Measurements from ENCODE around the gene SF3B2.

Gene SF3B2

DNA sequence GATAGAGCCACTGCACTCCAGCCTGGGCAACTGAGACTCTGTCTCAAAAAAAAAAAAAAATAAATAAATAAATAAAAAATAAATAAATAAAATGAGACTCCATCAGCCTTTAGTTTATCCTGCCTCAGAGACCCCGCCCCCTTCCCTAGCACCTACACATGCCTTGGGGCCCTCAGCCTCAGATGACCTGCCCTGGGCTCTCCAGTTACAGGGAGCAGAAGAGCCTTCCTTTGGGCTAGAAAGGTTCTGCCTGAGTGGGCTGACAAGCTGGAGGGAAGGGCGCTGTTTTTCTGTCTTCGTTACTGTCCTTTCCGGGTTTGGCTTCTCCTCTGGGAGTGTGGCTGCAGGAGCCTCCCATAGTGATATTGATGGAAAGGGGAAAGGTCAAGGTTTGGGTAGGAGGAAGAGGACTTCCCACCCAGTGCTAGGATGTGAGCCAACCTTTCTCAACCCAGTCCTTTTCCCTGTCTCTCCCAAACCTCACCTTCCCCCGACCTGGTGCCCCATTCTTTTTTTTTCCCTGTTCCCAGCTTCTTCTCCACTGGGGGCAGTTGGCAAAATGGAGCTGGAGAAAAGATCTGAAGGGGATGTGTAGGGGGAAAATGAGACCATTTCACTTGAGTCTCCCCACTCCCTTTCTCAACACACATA, 1.5 kb upstream of the SF3B2 start:
- DNase-seq = no peak

DNA sequence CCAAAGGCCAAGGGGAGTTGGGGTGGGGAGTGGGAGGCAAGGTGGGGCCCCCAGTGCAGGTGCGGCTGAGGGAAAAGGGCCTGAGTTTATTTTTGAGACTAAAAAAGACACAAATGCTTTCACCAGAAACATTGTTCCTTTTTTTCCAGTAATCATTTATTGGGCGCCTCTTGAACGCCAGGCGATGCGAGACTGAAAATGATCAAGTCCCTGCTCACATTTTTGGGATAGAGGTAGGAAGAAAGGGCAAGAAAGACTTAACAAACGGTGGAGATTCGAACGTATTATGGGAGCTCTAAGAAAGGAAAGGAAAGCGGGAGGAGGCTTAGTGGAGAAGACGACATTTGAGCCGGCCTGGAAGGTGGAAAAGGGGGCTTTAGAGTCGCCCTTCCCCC, 796 bp upstream of the SF3B2 start:
- no peak for DNase-seq

DNA sequence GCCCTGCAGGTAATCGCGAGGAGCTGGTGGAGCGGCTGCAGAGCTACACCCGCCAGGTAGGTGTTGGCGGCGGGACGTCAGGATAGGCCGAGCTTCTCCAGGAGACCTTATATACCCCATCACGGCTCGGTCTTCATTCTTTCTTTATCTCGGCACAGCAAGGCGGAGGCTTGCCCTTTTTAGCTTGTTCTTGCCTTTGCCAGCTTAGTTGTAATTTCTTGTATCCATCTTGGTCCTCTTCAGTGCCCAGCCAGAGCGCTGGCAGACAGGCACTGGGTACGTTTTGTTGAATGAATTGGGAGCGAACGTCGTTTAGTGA, 459 bp downstream of the SF3B2 start:
- DNase-seq = no peak

DNA sequence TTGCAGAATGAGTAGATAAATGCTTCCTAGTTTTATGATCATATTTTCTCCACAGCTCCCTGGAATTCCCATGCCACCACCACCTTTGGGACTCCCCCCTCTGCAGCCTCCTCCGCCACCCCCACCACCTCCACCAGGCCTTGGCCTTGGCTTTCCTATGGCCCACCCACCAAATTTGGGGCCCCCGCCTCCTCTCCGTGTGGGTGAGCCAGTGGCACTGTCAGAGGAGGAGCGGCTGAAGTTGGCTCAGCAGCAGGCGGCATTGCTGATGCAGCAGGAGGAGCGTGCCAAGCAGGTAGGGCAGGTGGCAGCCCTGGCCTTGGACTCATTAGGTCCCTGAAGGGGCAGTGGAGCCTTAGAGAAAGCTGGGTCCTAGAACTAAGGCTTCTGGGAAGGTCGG, 2.9 kb downstream of the SF3B2 start:
- no peak for DNase-seq

DNA sequence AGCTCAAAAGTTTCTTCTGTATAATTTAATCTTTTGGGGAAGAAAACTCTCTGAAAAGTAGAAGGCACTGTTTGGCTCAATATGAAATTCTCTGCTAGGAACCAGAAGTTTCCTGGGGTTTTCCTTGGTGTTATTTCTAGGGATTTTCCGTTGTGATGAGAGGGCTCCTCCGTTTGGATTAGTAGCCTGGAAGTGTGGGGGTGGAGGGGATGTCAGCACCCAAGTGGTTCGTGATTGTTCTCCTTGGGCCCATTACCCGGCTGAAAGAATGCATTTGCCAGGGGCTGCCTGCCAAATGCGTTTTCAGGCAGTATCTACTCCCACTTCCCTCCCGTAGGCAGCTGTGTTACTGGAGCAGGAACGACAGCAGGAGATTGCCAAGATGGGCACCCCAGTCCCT, 4.3 kb downstream of the SF3B2 start:
- DNase-seq = no peak

DNA sequence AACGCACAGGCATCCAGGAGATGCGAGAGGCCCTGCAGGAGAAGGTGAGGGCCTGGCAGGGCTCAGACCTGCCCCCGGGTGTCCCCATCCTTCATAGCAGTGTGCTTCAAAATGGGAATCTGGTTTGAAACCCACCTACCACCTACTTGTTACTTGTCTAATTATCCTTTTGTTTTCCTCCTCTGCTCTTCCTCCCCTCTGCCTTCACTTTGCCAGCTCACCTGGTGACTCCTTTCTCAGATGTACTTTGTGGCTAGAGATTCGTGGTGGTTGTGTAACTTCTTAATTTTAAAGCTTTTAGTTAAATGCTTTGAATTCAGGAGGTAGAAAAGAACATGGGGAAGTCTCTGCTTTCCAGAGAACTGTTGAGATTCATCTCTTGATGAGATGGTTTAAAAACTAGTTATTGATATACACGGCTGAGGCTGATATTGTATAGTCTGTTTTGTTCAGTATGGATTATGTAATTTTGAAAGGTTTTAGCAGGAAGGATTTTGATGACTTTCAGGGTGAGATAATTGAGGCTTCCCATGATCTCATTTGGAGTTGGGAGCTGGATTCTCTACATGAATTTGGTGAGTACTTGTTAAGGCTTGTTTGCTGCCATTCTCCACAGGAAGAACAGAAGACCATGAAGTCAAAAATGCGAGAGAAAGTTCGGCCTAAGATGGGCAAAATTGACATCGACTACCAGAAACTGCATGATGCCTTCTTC, 8.0 kb downstream of the SF3B2 start:
- no peak for DNase-seq

DNA sequence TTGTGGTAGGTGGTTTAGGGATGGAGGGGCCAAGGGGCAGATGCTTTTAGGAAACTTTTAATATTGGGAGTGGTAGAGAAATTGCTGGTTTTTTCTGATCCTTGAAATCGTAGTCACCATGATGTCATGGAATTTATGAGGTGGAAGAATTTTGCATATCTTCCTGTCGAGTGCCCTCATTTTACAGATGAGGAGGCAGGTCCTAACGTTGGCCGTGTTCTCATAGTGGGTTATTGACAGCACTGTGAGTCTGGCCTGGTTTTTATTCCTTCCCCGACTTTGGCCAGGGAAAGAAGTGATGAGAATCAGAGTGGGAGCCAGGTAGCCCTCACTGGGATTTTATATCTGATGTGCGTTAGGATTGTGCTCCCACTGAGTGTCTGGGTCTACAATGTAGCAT, 9.1 kb downstream of the SF3B2 start:
- DNase-seq = no peak

DNA sequence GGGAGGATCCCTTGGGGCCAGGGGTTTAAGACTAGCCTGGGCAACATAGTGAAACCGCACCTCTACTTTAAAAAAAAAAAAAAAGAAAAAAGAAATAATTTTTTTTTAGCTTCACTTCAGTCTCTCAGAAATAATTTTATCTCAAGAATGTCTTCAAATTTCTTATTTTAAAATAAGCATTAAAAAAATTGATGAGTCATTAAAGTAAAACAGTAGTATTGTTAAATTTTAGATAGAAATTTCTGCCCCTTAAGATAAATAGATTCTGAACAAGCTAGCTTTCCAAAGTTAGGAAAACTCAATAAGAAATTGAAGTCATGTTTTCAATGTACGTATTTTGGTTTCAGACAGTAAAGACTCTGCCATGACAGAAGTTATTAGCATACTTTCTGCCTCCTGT, 10.2 kb downstream of the SF3B2 start:
- no peak for DNase-seq

DNA sequence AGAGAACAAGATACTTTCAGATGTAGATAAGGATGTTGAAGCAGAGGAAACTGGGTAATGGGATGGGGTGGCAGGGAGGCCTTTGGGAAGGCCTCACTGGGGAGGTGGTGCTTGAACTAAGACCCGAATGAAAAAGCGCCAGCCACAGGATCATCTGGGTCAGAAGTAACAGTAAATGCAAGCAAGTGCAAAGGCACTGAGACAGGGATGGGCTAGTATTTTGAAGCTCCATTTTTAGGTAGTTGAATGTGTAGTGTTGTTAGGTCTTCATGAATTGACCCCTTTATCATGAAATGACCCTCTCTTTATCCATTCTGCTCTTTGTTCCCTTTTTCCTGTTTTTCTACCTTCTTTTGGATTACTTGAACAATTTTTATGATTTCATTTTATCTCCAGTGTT, 11.7 kb downstream of the SF3B2 start:
- no peak for DNase-seq

DNA sequence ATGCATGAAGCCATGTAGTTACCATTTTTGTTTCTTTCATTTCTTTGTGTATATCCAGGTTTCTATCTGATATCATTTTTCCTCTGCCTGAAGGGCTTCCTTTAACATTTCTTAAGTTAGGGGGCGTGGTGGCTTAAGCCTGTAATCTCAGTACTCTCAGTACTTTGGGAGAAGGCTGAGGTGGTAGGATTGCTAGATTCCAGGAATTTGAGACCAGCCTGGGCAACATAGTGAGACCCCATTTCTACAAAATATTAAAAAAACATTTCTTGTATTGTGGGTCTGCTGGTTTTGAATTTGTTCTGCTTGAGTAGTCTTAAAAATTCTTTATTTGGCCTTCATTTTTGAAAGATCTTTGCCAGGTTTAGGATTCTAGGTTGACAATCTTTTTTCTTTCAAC, 12.4 kb downstream of the SF3B2 start:
- no peak for DNase-seq

DNA sequence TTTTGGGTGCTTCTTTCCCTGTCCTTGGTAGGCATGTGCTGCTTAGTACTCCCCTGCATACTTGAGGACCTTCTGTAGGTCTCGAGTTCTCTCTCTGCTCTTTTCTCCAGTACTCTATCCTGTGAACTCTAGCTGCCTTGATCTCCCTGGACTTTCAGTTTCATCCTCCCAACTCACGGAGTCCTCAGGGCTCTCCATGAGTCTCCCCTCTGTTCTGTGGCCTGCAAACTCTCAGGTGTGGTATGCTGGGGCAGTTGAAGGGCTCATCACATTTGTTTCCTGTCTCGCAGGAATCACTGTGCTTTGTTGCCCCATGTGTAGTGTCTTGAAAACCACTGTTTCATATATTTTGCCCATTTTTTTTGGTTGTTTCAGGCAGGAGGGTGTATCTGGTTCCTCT, 14.6 kb downstream of the SF3B2 start:
- DNase-seq = no peak

DNA sequence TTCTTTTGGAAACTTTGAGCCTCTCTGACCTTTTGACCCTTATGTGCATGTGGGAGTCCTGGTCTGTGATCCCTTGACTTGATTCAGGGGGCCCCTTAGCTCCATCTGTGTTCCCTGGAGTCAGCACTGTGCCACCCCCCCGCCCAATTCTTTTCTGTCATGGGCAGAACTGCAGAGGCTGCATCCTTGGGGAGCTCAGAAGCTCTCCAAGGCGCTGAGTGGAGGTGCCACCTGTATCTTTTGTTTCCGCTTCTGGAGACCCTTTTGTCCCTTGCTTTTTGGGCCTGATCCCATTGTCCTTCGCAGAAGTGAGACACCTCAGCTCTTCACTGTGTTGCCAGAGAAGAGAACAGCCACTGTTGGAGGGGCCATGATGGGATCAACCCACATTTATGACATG, 15.5 kb downstream of the SF3B2 start:
- no peak for DNase-seq

DNA sequence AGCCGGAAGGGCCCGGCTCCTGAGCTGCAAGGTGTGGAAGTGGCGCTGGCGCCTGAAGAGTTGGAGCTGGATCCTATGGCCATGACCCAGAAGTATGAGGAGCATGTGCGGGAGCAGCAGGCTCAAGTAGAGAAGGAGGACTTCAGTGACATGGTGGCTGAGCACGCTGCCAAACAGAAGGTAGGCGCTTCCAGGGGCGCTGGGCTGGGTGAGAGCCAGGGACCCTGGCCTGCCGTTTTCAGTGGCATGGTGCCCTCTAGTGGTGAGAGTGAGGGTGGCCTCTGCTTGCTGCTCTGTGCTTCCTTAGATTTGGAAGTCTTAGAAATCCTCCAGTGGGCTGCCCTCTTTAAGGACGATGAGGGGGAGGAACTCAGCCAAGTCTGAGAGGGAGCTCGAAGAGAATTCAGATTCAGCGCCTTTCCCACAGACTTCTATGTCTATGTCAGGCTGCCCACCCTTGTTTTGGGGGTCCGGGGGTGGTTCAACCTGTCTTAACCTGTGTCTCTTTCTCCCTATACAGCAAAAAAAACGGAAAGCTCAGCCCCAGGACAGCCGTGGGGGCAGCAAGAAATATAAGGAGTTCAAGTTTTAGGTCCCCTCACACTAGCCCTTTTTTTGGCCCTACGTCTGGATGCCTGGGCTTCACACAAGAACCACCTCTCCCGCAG, 16.1 kb downstream of the SF3B2 start:
- DNase-seq = peak; percentile 72

DNA sequence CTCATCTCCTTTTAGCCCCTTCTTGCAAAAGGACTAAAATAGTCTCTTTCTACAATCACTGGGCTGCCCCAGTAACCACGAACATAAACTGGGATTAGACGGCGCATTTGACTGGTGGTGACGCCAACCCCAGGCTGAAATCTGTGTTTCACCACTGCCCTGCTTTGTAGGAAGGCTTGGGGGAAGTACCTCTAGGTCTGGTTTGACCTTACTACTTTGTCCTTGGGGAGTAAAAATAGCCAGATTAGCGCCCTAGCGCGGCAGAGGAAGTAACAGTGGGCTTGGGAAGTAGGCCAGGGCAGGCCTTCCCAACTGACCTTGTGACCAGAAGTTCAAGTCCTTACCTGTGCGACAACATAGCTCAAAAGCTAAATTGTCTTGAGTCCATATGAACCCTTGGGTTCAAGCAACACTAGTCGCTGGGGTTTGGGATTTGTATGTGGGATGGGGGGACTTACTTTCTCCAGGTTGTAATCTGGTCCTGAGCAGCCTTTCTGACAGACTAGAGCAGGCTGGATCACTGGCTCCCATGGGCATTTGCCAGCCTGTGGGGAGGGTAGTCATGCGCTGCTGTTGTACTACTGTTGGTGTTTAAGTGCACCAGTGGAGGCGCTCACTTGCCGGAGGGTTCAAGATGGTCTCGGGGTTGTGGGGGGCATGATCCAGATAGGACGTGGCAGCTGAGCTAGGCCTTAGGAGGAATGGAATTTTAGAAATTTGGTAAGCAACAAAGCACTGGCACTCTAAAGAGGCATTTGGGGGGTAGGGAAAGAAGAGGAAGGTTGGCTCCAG, 17.0 kb downstream of the SF3B2 start:
- DNase-seq = no peak

DNA sequence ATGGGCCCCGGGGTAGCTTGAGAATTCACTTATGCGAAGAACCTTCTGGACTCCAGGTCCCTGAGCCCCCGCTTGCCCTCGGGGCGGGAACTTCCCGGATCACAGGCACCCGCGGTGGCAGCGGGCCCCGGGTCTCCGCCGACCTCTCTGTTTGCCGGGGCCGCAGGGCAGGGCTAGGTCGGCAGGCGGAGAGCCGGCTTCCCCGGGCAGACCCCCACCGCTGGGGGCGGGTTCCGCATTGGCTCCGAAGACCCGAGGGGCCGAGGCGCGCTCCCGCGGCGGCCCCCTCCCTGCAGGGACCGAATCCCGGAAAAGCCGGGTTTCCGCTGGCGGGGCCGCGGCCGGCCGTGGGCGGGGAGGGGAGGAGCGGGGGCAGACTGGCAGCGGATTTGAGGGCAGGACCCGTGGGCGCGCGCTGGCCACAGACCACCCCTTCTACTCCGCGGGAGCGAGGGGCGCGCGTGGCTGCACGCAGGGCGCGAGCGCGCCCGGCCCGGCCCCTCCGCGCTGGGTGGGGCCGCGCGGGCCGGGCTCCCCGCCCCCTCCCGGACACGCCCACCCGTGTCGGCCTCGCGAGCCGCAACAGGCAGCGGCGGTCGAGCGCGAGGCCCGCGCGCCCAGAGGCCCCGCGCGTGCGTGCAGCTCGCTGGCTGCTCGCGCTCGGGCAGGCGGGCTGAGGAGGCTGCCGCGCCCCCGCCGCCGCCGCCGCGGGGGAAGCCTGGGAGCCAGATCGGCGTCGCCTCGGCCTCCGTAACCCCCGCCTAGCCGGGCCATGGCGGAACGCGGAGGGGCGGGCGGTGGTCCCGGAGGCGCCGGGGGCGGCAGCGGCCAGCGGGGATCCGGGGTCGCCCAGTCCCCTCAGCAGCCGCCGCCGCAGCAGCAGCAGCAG, 17.8 kb downstream of the SF3B2 start, which contains the start of gene PACS1:
PACS1 (plus strand) TSS at position 558 of the 889 bp plus-strand sequence; CDS start at position 773, 215 bp downstream.
- DNase-seq = peak; percentile 66

DNA sequence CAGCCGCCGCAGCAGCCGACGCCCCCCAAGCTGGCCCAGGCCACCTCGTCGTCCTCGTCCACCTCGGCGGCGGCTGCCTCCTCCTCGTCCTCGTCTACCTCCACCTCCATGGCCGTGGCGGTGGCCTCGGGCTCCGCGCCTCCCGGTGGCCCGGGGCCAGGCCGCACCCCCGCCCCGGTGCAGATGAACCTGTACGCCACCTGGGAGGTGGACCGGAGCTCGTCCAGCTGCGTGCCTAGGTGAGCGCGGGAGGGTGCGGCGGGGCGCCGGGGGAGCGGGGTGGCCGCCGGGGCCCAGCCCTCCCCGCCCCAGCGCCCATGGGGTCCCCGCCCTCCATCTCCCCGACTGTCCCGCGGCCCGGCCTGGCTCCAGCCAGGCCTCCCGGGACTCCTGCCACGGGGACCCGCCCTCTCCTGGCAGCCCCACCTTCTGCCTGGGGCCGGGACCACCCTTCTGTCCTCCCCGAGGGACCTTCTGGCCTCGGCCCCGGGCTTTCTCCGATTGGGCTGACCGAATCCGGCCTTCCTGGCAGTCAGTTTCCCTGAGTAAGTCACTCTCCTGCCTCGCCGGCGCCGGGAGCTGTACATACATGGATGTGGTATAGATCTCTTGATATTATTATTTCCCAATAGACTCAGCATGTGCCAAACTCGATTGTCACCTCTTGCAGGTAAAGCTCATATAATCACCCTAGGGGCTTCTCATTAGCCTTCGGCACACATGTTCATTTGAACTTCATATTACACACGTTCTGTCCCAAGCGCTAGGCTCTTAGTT, 18.6 kb downstream of the SF3B2 start:
- DNase-seq = peak; percentile 13

DNA sequence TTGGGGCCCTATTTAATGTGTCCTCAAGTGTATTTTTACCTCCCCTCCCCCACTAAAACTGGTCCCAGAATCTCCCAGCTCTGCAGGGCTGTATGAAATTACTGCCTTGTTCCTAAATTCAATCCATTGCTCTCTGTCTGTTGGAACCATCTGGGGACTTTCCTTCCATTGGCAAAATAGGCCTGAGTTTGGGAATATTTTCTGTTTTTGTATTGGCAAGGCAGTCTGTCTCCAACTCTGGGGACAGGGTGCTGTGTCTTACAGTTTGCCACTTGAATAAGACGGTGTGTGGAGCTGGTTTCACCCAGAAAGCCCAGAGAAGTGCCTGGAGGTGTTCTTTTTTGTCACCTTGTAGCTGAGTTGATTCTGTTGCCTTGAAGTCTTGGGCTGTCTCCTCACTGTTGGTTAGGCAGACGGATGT, 19.2 kb downstream of the SF3B2 start:
- DNase-seq = peak; percentile 15

DNA sequence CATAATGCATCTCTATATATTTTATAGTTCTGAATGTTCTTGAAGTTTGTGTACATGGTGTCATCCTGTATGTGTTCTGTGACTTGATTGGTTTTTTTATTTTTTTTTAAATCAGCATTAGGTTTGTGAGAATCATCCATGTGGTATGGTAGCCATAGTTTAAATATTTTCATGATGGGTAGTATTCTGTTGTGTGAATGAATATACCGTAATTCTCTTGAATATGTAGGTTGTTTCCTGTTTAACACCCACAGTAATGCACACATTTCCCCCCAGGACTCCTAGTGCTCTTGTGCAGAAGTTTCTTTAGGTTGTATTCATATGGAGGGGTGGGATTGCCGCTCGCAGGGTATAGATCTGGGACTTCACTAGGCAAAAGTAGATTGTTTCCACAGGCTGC, 19.9 kb downstream of the SF3B2 start:
- DNase-seq = no peak

DNA sequence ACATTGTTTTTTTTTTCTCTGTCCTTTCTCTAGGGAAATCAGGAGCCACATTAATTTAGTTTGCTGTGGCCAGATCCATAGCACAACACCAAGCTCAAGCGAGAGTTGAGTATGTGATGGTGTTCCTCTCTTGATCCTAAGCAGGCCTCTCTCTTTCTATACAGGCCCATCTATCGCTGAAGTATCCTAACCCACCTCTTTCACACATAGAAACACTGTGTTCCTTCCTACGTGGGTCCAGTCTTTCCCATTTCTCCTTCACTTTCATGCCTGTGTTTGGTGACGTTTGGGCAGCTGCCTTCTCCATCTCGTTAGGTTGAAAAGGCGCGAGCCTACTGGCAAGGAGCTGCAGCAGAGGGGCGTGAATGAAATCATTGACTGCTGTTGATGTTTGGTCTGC, 20.4 kb downstream of the SF3B2 start:
- no peak for DNase-seq

DNA sequence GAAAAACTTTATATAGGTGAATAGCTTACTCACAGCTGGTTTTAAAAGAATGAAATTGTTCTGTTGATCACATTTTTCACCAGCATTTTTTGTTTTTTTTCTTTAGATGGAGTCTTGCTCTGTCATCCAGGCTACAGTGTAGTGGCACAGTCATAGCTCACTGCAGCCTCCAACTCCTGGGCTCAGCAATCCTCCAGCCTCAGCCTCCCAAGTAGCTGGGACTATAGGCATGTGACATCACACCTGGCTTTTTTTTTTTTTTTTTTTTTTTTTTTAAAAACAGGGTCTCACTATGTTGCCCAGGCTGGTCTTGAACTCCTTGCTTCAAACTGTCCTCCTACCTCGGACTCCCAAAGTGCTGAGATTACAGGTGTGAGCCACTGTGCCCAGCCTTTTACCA, 21.5 kb downstream of the SF3B2 start:
- DNase-seq = no peak

DNA sequence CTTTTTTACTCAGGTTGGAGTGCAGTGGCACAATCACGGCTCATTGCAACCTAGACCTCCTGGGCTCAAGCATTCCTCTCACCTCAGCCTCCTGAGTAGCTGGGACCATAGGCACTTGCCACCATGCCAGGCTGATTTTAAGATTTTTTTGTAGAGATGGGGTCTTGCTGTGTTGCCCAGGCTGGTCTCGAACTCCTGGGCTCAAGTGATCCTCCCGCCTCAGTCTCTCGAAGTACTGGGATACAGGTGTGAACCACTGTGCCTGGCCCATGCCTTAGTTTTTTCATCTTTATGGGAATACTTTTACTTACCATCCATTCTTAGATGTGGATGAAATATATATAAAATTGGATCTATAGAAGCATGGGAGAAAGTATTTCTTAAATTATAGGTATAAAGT, 23.1 kb downstream of the SF3B2 start:
- no peak for DNase-seq

DNA sequence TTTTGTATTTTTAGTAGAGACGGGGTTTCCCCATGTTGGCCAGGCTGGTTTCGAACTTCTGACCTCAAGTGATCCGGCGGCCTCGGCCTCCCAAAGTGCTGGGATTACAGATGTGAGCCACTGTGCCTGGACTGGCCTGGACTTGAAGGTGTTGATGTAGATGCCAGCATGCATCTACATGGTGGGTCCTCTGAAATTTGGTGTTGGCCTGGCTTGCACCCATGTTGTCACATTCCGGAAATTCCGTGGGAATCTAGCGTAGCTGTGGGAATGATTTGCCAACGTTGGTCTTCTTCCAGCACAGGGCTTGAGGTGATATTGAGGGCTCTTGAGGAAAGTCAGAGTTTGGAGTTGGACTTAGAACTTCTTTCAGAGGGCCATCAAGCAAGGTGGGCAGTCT, 24.4 kb downstream of the SF3B2 start:
- no peak for DNase-seq
